SK-N-SH treated with all-trans-retinoic acid at 6 μM for 48 hours (cell line): ENCODE results near the gene FARP1.

Experiments used
- ATAC-seq: fragments of 200-7000 bp; cut with Tn5 transposase; 3 replicates; pipeline ENCODE4 v1.9.1; 2020; ENCODE audit warnings: mild to moderate bottlenecking, moderate library complexity
- ARNTL ChIP-seq: fragments of 450-650 bp; formaldehyde crosslinking; IDR thresholded peaks from 2 replicates; pipeline ENCODE4 v1.5.0; 2020; ENCODE audit warnings: low read depth, mild to moderate bottlenecking, moderate library complexity, borderline replicate concordance
- BACH2 ChIP-seq: fragments of 250-450 bp; sonication (Bioruptor Pico); IDR thresholded peaks from 2 replicates; pipeline ENCODE4 v1.9.0; 2021; ENCODE audit warnings: mild to moderate bottlenecking, borderline replicate concordance
- CREB5 ChIP-seq: fragments of 250-450 bp; sonication (Bioruptor Pico); IDR thresholded peaks from 2 replicates; pipeline ENCODE4 v1.5.1; 2020; ENCODE audit warnings: low read depth, mild to moderate bottlenecking, moderate library complexity
- CSDC2 ChIP-seq: fragments of 250-450 bp; sonication (Bioruptor Pico); IDR thresholded peaks from 2 replicates; pipeline ENCODE4 v1.5.0; 2020; ENCODE audit warnings: mild to moderate bottlenecking, moderate library complexity
- ESRRG ChIP-seq: fragments of 250-450 bp; sonication (Bioruptor Pico); IDR thresholded peaks from 2 replicates; pipeline ENCODE4 v1.6.1; 2021; ENCODE audit warnings: mild to moderate bottlenecking
- ISL1 ChIP-seq: fragments of 250-450 bp; sonication (Bioruptor Pico); IDR thresholded peaks from 2 replicates; pipeline ENCODE4 v2.1.2; 2022; ENCODE audit warnings: mild to moderate bottlenecking, moderate library complexity
- OSR1 ChIP-seq: fragments of 250-450 bp; sonication (Bioruptor Pico); IDR thresholded peaks from 2 replicates; pipeline ENCODE4 v1.8.0; 2022; ENCODE audit warnings: moderate library complexity, mild to moderate bottlenecking, inconsistent platforms
- PATZ1 ChIP-seq: fragments of 250-450 bp; sonication (Bioruptor Pico); IDR thresholded peaks from 2 replicates; pipeline ENCODE4 v1.8.0; 2020; ENCODE audit warnings: mild to moderate bottlenecking, moderate library complexity, borderline replicate concordance
- POU6F1 ChIP-seq: fragments of 250-450 bp; sonication (Bioruptor Pico); IDR thresholded peaks from 2 replicates; pipeline ENCODE4 v1.8.0; 2021; ENCODE audit warnings: low read depth, mild to moderate bottlenecking, moderate library complexity, borderline replicate concordance
- PPARA ChIP-seq: fragments of 250-450 bp; sonication (Bioruptor Pico); IDR thresholded peaks from 2 replicates; pipeline ENCODE4 v1.5.0; 2020; ENCODE audit warnings: mild to moderate bottlenecking, borderline replicate concordance
- RARB ChIP-seq: fragments of 250-450 bp; sonication (Bioruptor Pico); IDR thresholded peaks from 2 replicates; pipeline ENCODE4 v1.8.0; 2021; ENCODE audit warnings: mild to moderate bottlenecking, moderate library complexity
- SNAI2 ChIP-seq: fragments of 250-450 bp; sonication (Bioruptor Pico); IDR thresholded peaks from 2 replicates; pipeline ENCODE4 v1.5.0; 2020; ENCODE audit warnings: mild to moderate bottlenecking, moderate library complexity
- TCF4 ChIP-seq: fragments of 250-450 bp; sonication (Bioruptor Pico); IDR thresholded peaks from 2 replicates; pipeline ENCODE4 v1.8.0; 2021; ENCODE audit warnings: mild to moderate bottlenecking, moderate library complexity, borderline replicate concordance
- TOX ChIP-seq: fragments of 250-450 bp; sonication (Bioruptor Pico); IDR thresholded peaks from 2 replicates; pipeline ENCODE4 v1.8.0; 2021; ENCODE audit warnings: mild to moderate bottlenecking, moderate library complexity, borderline replicate concordance
- ZC3H10 ChIP-seq: fragments of 250-450 bp; sonication (Bioruptor Pico); IDR thresholded peaks from 2 replicates; pipeline ENCODE4 v1.5.1; 2021; ENCODE audit warnings: mild to moderate bottlenecking, moderate library complexity
- ZFP3 ChIP-seq: fragments of 250-450 bp; sonication (Bioruptor Pico); IDR thresholded peaks from 2 replicates; pipeline ENCODE4 v1.5.0; 2020; ENCODE audit warnings: mild to moderate bottlenecking, moderate library complexity
- ZFP30 ChIP-seq: fragments of 450-650 bp; formaldehyde crosslinking; IDR thresholded peaks from 2 replicates; pipeline ENCODE4 v1.5.0; 2022; ENCODE audit warnings: mild to moderate bottlenecking, moderate library complexity
- ZNF70 ChIP-seq: fragments of 450-650 bp; formaldehyde crosslinking; IDR thresholded peaks from 2 replicates; pipeline ENCODE4 v1.5.0; 2020; ENCODE audit warnings: mild to moderate bottlenecking, moderate library complexity

The FARP1 gene

GRCh38 chr13:98428256-98428966 is 285.5 kb downstream of the FARP1 start (continued):
- no peak for TF ChIP-seq PATZ1
- TF ChIP-seq, all 23 proteins: peak for 0

- ATAC-seq: no peak
- TF ChIP-seq TCF4 (CRISPR knock-in tag): no peak
- no peak for TF ChIP-seq OSR1 (CRISPR knock-in tag)
- no peak for TF ChIP-seq ESRRG (CRISPR knock-in tag)
- TF ChIP-seq CREB5 (CRISPR knock-in tag): no peak
- no peak for TF ChIP-seq ARNTL (CRISPR knock-in tag)
- no peak for TF ChIP-seq SNAI2 (CRISPR knock-in tag)
- TF ChIP-seq RARB (CRISPR knock-in tag): no peak
- TF ChIP-seq ZNF70 (CRISPR knock-in tag): no peak
- TF ChIP-seq ZFP3: no peak
Observed at GRCh38 chr13:98429081-98429480, 286.2 kb downstream of the FARP1 start.

GRCh38 chr13:98429531-98429930 is 286.6 kb downstream of the FARP1 start:
- no peak for TF ChIP-seq ISL1 (CRISPR knock-in tag)
- no peak for TF ChIP-seq CREB5 (CRISPR knock-in tag)
- TF ChIP-seq POU6F1: no peak
- no peak for TF ChIP-seq ZNF70 (CRISPR knock-in tag)
- no peak for TF ChIP-seq PATZ1
- TF ChIP-seq ZFP30 (CRISPR knock-in tag): no peak
- no peak for ATAC-seq

GRCh38 chr13:98429977-98430736 is 287.3 kb downstream of the FARP1 start:
- TF ChIP-seq BACH2 (CRISPR knock-in tag) (no peak), PPARA (CRISPR knock-in tag) (no peak), ZNF70 (CRISPR knock-in tag) (no peak), ARNTL (CRISPR knock-in tag) (no peak), POU6F1 (no peak), ZC3H10 (CRISPR knock-in tag) (no peak), TOX (no peak), ZFP3 (no peak), ZFP30 (CRISPR knock-in tag) (no peak), CSDC2 (no peak), RARB (CRISPR knock-in tag) (no peak), ESRRG (CRISPR knock-in tag) (no peak), PATZ1 (no peak), TCF4 (CRISPR knock-in tag) (no peak)
- ATAC-seq: no peak
